Activated B cell treated with CpG ODN at 0.5 μM for 24 hours (primary cell): ENCODE measurements around the gene DGAT2. TPM values are rescaled to one million over a fixed set of nuclear protein-coding genes. Genes with fewer than 3 reads are reported as not detected.

ENCODE experiments used
- ATAC-seq: fragments of 200-7000 bp; cut with Tn5 transposase; one replicate; pipeline ENCODE4 v1.10.0; 2021; ENCODE audit warnings: low read depth, mild to moderate bottlenecking, moderate library complexity
- CTCF ChIA-PET: fragments of 350-600 bp; sonication (Branson Sonifier 250); formaldehyde crosslinking; loops from one replicate; lab custom pipeline; 2021; ENCODE audit warnings: antibody characterized with exemption; lab: Charles Lee
- POLR2A ChIA-PET: fragments of 350-600 bp; sonication (Branson Sonifier 250); formaldehyde crosslinking; loops from one replicate; lab custom pipeline; 2021; ENCODE audit warnings: antibody characterized with exemption; lab: Charles Lee
- DNase-seq: peaks from one replicate; pipeline ENCODE4 v3.0.0; 2022
- H3K27ac Mint-ChIP-seq: one replicate; pipeline ENCODE4 v1.8.0; 2020; ENCODE audit warnings: mixed read lengths
- H3K27me3 Mint-ChIP-seq: one replicate; pipeline ENCODE4 v1.8.0; 2021; ENCODE audit warnings: mixed read lengths
- H3K36me3 Mint-ChIP-seq: one replicate; pipeline ENCODE4 v1.8.0; 2021; ENCODE audit warnings: low read depth, mixed read lengths
- H3K4me1 Mint-ChIP-seq: one replicate; pipeline ENCODE4 v1.8.0; 2021; ENCODE audit warnings: mixed read lengths
- H3K4me3 Mint-ChIP-seq: one replicate; pipeline ENCODE4 v1.8.0; 2020; ENCODE audit warnings: mild to moderate bottlenecking, mixed read lengths
- H3K9me3 Mint-ChIP-seq: one replicate; pipeline ENCODE4 v1.8.0; 2020; ENCODE audit warnings: mixed read lengths
- intact Hi-C: fragments of 100-400 bp; cut with micrococcal nuclease; formaldehyde crosslinking; loops from one replicate; pipeline ENCODE4 v1.15.1; 2024
- total RNA-seq: library from RNA; stranded (reverse); gene quantifications from 2 replicates; pipeline ENCODE4 v1.2.3, GENCODE V29; 2022
- TF ChIP-seq, protein P1 (sequence below): fragments of 200-600 bp; IDR thresholded peaks from one replicate; pipeline ENCODE4 v1.8.0; 2022; ENCODE audit warnings: antibody characterized with exemption, mild to moderate bottlenecking

DGAT2 gene
- total RNA-seq, 1 donor from 2014 or later, result 7.9 TPM

DNA sequence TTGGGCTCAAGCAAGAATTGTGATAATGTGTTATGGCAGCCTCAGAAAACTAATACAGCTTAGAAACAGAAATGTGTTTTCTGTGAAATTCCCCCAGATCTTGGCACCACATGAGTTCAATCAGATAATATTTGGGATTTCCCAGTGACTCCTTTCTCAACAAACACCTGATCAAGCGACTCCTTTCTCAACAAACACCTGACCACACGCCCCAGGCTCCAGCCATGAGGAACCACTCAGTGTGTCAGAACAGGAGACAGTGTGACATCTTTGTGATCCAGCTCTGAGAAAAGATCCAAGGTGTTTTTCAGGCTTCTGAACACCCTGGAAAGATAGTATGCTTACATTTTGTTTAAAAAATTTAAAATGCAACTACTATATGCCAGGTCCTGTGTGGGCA is 44.5 kb downstream of the DGAT2 start:
- POLR2A ChIA-PET, result interaction anchor here (0.6 to 8.1 kb wide), 4 partner anchors 11 to 78 kb away, joined by 3 to 94 read pairs (median 4); no protein-coding TSS in a partner anchor
- peak overlapping the region; percentile 96 for H3K27ac Mint-ChIP-seq

DNA sequence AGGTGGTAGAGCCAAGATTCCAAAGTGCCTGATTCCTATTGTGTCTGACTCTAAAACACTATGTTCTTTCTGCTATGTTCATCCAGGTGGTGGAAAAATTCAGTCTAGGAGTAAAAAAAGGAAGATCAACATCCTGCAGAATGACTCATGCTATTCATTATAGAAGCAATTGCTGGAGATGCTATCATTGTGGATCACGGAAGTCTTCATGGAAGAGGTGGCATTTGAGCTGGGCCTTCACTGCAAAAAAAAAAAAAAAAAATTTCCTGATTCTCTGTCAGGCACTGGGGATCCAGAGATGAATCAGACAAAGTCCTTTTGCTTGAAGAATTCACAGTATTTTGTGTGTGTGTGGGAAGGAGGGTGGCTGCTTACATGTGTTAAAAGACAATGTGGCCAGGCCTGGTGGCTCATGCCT is 45.1 kb downstream of the DGAT2 start:
- H3K36me3 Mint-ChIP-seq, result peaks cover 7% of the 10 kb centered on the region
- CTCF ChIA-PET, result interaction anchor here (1.5 to 4.1 kb wide), 5 partner anchors 11 to 338 kb away, joined by 3 to 23 read pairs (median 11); no protein-coding TSS in a partner anchor
- H3K4me1 Mint-ChIP-seq, result peaks cover 53% of the 10 kb centered on the region
- no peak for ATAC-seq
- H3K27me3 Mint-ChIP-seq, result no peaks in the 10 kb centered on the region
- DNase-seq, result no peak
- intact Hi-C loops, result loop anchor here (1.0 to 10.0 kb wide), 6 partner anchors 10 to 631 kb away; partner anchors contain the start of genes EMSY, GVQW3 and THAP12
- no peak overlapping the region for H3K4me3 Mint-ChIP-seq
- TF ChIP-seq, protein P1, sequence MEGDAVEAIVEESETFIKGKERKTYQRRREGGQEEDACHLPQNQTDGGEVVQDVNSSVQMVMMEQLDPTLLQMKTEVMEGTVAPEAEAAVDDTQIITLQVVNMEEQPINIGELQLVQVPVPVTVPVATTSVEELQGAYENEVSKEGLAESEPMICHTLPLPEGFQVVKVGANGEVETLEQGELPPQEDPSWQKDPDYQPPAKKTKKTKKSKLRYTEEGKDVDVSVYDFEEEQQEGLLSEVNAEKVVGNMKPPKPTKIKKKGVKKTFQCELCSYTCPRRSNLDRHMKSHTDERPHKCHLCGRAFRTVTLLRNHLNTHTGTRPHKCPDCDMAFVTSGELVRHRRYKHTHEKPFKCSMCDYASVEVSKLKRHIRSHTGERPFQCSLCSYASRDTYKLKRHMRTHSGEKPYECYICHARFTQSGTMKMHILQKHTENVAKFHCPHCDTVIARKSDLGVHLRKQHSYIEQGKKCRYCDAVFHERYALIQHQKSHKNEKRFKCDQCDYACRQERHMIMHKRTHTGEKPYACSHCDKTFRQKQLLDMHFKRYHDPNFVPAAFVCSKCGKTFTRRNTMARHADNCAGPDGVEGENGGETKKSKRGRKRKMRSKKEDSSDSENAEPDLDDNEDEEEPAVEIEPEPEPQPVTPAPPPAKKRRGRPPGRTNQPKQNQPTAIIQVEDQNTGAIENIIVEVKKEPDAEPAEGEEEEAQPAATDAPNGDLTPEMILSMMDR, result no peak
- H3K9me3 Mint-ChIP-seq, result no peaks in the 10 kb centered on the region
- H3K27ac Mint-ChIP-seq, result peak overlapping the region; percentile 96
- POLR2A ChIA-PET, result interaction anchor here (0.6 to 8.1 kb wide), 5 partner anchors 11 to 78 kb away, joined by 3 to 94 read pairs (median 3); no protein-coding TSS in a partner anchor

More for the DNA sequence above, 44.5 kb downstream of the DGAT2 start:
- no peaks in the 10 kb centered on the region for H3K27me3 Mint-ChIP-seq
- H3K4me1 Mint-ChIP-seq, result peaks cover 48% of the 10 kb centered on the region
- ATAC-seq, result no peak
- TF ChIP-seq, protein P1, result no peak
- H3K9me3 Mint-ChIP-seq, result no peaks in the 10 kb centered on the region
- peaks cover 6% of the 10 kb centered on the region for H3K36me3 Mint-ChIP-seq
- DNase-seq, result no peak
- no peak overlapping the region for H3K4me3 Mint-ChIP-seq
- CTCF ChIA-PET, result interaction anchor here (1.5 to 4.1 kb wide), 3 partner anchors 11 to 78 kb away, joined by 3 to 23 read pairs (median 18); no protein-coding TSS in a partner anchor
- intact Hi-C loops, result loop anchor here (10.0 kb wide), 1 partner anchor 632 kb away; the partner anchor contains the start of gene EMSY

DNA sequence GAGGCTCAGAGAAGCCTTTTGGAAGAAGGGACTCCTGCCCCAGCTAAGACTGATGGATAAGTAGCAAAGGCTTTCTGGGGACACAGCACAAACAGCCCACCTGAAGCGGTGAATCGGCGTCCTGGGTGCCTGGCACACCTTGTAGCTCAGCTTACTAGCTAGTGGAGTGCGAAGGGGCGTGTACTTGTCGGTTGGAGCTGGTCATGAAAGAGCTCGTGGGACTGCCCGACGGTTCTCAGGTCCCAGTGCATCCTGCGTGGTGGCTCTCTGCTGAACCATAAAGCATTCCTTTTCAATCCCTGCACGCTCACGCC is 45.7 kb downstream of the DGAT2 start:
- Mint-ChIP-seq H3K9me3 (no peaks in the 10 kb centered on the region), H3K4me3 (no peak overlapping the region), H3K27ac (peak overlapping the region; percentile 96), H3K27me3 (no peaks in the 10 kb centered on the region), H3K36me3 (peaks cover 7% of the 10 kb centered on the region), H3K4me1 (peaks cover 57% of the 10 kb centered on the region)
- ATAC-seq, result peak; percentile 33
- TF ChIP-seq, protein P1, result no peak
- CTCF ChIA-PET, result interaction anchor here (1.5 to 4.1 kb wide), 5 partner anchors 12 to 338 kb away, joined by 3 to 23 read pairs (median 11); no protein-coding TSS in a partner anchor
- no peak for DNase-seq
- intact Hi-C loops, result loop anchor here (1.0 to 10.0 kb wide), 6 partner anchors 11 to 630 kb away; partner anchors contain the start of genes EMSY, GVQW3 and THAP12
- POLR2A ChIA-PET, result interaction anchor here (0.6 to 8.1 kb wide), 11 partner anchors 10 to 124 kb away, joined by 3 to 94 read pairs (median 4); no protein-coding TSS in a partner anchor

DNA sequence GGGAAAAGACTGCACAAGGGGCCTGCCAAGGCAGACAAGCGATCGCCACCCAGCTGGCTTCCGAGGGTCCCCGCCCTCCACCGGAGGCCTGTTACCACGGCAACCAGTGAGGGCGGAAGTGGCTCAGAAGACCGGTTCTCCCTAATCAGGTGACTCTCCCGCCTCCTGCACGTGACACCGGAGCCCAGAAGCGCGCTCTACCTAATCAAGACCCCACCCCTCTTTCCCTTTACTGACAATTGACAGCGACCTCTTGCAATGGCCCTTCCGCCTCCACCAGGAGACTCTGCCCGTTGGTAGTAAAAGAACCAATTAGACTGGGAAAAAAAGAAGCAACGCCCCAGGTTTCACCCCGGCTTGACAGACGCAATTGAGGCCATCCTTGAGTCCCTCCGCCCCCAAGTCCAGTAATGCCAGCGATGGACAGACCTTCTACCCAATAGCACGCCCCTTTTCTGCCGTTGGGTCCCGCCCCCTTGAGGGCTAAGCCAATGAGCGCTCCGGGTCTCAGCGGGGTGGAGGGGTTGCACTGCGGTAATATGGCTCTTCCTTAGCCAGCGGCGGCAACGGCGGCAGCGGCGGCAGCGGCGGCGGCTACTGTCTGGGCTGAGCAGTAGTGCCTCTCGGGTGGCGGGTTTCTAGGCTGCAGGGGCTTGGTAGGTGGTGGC is 46.2 kb downstream of the DGAT2 start, which contains the start of gene UVRAG:
TSS of gene UVRAG (plus strand) at position 534 of the 668 bp plus-strand sequence. CDS start 198 bp downstream, outside the sequence.
- peak; percentile 96 for DNase-seq
- TF ChIP-seq, protein P1, result no peak

More for the DNA sequence above, 46.2 kb downstream of the DGAT2 start, which contains the start of gene UVRAG:
- Mint-ChIP-seq H3K4me1 (peaks cover 53% of the 10 kb centered on the region), H3K36me3 (peaks cover 7% of the 10 kb centered on the region), H3K27ac (peak within 1 kb of the TSS; percentile 96), H3K27me3 (no peaks in the 10 kb centered on the region), H3K4me3 (no peak within 1 kb of the TSS), H3K9me3 (no peaks in the 10 kb centered on the region)
- ATAC-seq, result peak; percentile 85
- POLR2A ChIA-PET, result interaction anchor here (0.6 to 8.1 kb wide), 16 partner anchors 10 to 125 kb away, joined by 3 to 94 read pairs (median 4); no protein-coding TSS in a partner anchor
- CTCF ChIA-PET, result interaction anchor here (1.5 to 4.1 kb wide), 4 partner anchors 12 to 337 kb away, joined by 5 to 23 read pairs (median 14); no protein-coding TSS in a partner anchor
- intact Hi-C loops, result loop anchor here (1.0 to 10.0 kb wide), 8 partner anchors 9 to 630 kb away; partner anchors contain the start of genes EMSY, GVQW3 and THAP12
